Measurements from ENCODE around the gene CD1D. TPM values are rescaled to one million over a fixed set of nuclear protein-coding genes. Genes with fewer than 3 reads are reported as not detected.
A peak's percentile ranks its signal among the peaks of the same experiment; 100 is the strongest.
"Not testable (repeated sequence)": the region's sequence is repeated elsewhere in the genome, so short reads cannot be mapped to it uniquely, and the experiment has no call there.

The CD1D gene
- 1.6 and 4.4 TPM in 2 replicates for total RNA-seq (2014; rRNA removed; shearing (Covaris generic))

DNA sequence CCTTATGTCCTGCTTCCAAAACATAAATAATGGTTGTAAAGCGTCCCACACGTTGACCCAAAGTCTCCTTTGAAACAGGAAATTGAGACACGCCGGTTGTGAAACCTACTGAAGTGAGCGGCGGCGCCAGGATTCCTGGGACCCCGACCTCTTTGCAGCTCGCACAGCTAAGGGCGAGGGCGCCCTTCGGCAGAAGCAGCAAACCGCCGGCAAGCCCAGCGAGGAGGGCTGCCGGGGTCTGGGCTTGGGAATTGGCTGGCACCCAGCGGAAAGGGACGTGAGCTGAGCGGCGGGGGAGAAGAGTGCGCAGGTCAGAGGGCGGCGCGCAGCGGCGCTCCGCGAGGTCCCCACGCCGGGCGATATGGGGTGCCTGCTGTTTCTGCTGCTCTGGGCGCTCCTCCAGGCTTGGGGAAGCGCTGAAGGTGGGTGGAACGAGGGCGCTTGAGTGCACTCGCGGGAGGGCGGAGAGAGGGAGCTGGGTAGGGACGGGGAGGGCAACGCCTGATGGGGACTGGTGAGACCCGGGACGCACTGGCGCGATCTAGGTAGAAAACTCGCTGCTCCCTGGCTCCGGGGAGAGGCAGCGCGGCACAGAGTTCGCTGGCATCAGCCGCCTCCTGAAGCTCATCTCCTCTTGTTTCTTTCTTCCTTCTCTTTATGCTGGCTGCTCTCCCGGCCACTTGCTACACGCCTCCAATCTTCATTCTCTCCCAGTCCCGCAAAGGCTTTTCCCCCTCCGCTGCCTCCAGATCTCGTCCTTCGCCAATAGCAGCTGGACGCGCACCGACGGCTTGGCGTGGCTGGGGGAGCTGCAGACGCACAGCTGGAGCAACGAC is at the start of gene CD1D:
TSS of gene CD1D (plus strand) at position 155 of the 836 bp plus-strand sequence. CDS start at position 362, 207 bp downstream.
- peak; percentile 11 for DNase-seq (ENCODE audit: low spot score)

DNA sequence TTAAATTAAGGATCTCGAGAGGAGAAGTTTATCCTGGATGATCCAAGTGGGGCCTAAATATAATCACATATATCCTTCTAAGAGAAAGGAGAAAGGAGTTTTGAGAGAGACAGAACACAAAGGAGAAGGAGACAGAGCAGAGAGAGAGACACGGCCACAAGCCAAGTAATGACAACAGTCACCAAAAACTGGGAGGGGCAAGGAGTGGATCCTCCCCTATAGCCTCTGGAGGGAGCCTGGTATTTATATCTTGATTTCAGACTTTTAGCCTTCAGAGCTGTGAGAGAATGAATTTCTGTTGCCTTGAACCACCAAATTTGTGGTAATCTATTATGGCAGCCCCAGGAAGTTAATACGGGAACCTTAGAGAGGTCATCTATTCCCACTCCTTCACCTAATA is 49.5 kb upstream of the CD1D start:
- no peak for DNase-seq (ENCODE audit: low spot score)

DNA sequence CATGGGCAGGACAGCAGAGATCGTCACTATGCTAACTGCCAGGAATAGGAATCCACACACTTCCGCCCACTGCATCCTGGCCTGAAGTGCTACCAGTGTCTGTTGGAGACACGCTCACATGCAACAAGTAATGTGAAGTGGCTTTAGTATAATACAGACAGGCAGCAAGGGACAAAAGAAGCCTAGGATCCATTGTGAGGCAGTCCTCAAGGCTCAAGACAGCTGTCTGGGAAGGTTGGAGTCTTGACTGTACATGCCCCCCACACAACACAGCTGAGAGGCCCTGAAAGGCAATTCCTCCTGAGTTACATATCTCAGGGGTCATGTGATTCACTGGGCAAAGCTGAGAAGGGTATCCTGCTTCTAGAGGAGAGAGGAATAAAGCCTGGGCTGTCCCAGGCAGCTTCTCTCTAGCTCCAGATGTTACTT is 39.9 kb upstream of the CD1D start:
- no peak for DNase-seq (ENCODE audit: low spot score)

DNA sequence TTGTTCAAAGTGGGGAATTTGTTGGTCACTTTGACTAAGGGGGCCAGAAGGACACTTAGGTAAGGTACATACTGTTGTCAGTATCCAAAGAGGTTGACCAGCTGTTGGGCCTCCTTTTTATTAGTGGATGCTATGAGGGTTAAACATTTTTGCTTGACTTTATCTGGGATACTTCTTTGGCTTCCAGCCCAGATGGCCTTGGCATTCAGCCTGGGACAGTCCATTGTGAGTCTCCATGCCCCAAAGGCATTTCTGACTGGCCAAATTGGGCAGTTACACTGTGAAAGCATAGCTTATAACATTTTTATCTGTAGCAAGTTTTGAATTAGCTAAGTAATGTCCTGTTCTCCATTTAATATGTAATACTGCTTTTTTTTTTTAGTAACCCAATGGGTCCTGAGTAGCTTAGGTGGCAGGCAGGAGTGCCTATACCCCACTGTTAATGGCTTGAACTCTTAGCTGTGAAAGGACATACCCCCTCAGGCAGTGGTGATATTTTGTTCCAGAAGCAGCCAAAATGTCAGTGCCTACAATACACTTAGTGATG is 35.4 kb upstream of the CD1D start:
- peak; percentile 83 for DNase-seq (ENCODE audit: low spot score)

DNA sequence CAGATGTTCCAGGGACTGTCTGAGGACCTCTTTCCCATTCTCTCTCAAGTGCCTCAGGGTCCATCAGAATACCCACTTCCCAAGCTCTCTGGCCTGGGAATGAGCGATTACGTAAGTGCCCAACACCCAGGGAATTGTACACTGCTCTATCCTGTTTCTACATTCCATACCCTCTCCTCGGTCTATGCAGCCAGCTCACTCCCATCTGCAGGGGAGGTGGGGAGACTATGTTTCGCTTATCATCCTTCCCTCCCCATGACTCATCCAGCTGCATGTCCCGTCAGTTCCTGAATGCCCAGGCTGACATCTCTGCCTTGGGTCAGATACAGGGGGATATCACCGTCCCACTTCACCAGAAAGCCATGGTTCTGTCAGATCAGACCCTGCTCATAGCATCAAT is 34.5 kb upstream of the CD1D start:
- peak; percentile 93 for DNase-seq (ENCODE audit: low spot score)

DNA sequence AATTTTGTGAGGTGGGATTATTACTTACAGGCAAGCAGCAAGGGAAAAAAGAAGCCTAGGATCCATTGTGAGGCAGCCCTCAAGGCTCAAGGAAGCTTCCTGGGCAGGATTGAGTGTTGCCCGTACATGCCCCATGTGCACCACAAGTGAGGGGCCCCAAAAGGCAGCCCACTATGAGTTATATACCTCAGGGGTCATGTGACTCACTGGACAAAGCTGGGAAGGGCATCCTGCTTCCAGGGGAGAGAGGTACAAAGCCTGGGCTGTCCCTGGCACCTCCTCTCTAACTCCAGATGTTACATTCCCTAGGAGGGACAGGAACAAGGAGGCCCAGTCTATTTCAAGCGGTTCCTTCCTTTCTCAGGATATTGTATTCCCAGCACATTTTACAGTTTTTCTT is 34.0 kb upstream of the CD1D start:
- DNase-seq (ENCODE audit: low spot score): peak; percentile 34

DNA sequence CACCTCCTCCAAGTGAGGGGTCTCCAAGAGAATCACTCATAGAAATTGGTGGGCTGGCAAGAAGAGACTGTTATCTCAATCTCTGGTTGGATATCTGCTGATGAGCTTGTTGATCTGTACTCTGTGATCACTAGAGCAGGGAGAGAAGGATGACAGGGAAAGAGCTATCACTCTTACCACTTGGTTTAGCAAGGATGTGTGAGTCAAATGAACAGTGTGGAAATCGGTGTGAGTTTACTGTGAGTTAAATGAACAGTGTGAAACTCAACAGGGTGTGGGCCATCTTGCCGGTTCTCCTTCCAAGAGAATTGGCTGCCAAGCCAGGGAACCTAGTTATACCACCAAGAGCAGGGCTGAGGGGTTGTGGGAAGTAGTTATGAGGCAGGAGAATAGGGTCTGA is 33.3 kb upstream of the CD1D start:
- no peak for DNase-seq (ENCODE audit: low spot score)

DNA sequence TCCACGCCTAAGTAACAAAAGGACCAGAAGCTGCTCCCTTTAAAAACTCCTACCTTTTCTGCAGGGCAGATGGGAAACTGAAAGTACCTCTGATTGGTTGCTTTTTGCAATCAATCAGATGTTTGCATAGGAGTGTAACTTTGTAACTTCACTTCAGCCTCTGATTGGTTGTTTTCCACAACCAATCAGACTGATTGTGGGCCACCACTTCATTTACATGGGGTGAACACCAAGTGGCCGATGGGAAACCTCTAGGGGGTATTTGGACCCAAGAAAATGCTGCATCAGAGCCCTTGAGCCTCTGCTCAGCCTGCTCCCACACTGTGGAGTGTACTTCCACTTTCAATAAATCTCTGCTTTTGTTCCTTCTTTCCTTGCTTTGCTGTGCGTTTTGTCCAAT is 32.8 kb upstream of the CD1D start:
- DNase-seq (ENCODE audit: low spot score): no peak

DNA sequence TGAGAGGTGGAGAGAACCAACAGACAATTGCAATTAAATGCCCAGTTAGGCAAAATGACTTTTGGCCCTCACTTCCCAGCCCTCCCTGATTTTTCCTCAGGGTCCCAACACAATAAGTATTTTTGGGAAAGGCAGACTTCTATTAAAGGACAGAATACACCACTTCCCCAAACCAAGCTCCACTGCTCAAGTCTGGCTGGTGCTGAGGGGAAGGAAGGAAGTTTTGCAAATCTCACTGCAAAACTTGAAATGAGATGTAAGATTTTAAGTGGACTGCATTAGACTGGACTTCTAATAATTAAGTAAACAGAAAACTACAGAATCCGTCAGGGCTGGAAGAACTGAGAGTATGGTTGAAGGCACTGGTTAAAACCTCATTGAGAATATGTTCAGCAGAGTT is 32.2 kb upstream of the CD1D start:
- DNase-seq (ENCODE audit: low spot score): no peak

DNA sequence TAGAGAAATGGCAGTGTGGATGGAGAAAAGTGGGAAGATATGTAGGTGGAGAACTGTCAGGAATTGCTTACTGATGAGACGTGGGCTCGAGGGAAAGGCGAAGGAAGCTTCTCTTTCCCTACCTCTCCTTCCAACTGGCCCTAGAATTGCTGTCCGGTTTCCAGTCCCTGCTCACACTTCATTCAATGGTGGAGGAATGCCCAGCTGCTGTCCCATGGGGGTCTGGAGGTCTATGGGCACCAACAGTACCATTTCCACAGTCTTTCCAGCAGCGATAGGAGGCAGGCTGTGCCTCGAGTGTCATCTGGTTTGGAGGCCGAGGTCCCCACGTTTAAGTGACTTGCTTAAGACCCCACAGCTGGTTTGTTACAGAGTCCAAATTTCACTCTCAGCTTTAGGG is 31.5 kb upstream of the CD1D start:
- no peak for DNase-seq (ENCODE audit: low spot score)

DNA sequence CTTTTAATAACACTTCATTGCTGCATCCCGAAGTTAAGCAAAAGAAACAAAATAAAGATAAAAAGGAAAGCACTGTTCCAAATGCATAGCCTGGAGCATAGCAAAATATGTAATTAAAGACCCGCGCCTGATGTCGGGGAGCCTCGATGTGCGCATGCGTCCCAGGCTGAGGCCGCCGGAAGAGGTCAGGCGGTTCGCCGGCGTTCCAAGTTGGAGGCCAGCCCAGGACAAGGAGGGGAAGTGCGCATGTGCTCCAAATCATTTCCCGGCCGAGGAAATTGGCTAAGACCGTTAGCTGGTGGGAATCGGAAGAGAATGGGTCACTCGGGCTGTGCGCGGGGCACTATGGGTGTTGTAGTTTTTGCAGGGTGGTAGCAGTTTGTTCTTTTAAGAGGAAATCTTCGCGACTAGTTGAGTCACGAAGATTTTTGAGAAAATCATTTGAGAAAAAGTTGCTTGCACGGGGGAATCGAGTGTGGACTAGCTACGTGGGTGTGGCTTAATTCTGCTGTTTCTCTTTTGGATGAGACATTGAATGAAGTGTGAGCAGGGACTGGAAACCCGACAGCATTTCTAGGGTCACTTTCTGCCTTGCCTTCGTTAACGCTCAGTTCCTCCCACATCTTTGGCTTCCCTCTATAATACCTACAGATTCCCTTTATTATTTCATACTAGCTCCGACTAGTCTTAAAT is 31.0 kb upstream of the CD1D start:
- DNase-seq (ENCODE audit: low spot score): peak; percentile 95

DNA sequence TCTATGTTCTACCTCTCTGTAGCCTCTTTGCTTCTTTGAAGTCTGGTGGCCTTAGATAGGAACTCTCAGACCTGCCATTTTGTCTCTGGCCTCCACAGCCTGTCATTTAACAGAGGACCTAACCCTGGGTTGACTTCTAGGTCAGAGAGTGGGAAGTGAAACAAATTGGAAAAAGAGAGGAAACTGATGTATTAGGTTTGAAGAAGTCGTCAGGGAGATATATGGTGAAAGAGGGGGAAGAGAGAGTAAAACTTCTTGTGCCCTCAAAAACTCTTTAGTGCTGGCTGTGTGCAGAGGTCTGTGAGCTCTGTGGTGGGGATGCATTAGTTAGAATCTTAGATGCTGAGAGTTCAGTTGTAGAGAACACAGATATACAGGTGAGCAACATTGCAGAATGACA is 30.2 kb upstream of the CD1D start:
- no peak for DNase-seq (ENCODE audit: low spot score)

DNA sequence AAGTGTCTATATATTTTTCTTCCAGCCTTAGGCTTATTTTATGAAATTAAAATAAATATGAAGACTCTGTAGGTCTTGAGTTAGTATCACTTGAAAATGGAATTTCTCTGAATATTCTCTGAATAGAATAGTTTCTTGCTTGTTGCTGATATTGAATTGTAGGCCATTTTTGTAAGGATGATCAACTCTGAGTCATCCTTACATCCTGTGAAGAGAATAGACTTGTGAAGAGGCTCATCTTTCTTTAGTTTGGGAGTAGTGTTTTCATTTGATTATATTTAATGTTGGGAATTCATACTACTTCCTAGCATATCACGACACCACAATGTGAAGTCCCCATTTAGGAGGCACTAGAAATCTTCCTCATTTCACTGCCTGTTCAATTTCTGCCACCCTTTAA is 27.5 kb upstream of the CD1D start:
- no peak for DNase-seq (ENCODE audit: low spot score)

DNA sequence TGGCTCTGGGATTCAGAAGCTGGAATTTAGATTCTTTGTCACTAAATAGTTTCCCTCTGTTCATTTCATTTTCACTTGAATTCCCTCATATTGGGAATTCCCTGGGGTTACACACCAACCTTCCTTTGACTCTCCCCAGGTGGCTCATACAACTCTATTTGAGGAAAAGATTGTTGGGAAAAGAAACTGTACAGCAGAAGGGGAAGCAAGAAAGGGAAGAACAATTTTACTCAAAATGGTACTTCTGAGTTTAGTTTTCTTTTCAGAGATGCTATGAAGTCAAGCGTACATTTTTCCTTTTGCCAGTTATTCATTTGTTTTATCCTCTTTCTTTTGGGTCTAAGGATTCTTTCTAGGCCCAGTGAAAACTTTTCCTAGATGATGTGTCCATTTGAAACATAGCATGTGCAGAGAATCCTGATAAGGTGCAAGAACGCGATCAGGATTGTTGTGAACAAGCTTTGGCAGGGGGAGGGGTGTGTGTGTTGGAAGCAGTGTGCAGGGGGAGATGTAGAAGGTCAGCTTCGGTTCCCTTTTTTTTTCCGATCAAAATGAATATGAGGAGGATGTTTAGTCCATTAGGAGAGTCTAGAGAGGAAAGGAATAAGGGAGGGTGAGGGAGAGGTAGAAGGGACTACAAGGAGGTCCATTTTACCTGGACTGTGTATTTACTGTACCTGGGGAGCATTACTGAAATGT is 26.8 kb upstream of the CD1D start:
- no peak for DNase-seq (ENCODE audit: low spot score)

DNA sequence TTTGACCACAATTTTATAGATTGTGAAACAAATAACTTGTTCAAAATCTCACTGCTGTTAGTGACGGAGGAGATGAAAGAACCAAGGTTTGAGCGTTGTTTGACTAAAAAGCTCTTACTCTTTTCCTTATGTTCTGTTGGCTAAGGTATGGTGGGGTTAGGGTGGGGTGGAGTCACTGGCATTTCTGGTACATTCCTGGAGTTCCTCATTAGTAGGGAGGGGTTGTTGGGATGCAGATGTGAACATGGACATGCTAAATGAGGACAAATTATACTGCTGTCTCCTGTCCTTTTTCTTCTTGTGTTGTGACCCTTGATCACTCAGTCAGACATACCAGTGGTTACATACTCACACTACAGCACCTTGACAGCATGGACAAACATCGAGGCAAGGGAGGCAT is 26.2 kb upstream of the CD1D start:
- no peak for DNase-seq (ENCODE audit: low spot score)

DNA sequence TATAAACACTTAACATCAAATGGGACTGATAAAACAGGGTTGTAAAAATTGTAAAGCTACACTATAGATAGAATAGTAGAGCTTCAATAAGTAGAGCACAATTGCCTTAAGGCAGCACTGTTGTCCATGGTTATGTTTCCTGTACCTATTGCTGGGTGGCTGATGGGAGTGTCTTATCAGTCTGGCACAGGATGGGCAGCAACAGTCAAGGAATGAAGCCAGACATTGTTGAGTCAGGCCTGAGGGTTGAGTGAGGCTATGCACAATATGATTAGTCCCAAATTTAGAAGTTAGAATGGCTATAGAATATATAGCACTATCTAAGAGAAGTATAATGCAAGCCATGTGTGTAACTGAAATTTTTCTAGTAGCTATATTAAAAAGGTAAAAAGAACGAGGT is 25.0 kb upstream of the CD1D start:
- DNase-seq (ENCODE audit: low spot score): peak; percentile 35

DNA sequence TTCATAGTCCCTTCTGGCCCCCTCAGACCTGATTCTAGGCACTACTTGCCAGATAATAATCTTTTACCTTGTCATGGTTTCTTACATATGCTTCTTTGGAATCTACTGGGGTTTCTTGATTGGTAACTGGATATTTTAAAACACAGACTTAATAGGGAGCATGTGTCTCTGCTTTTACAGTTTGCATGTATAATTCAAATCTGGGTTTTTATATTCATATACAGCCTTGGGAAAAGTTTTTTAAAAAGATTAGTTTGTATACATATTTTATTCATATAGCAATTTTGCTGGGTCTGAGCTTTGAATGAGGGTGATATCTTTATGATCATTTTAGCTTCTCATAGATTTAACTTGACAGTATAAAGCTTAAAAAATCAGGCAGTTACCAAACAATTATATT is 21.1 kb upstream of the CD1D start:
- no peak for DNase-seq (ENCODE audit: low spot score)

DNA sequence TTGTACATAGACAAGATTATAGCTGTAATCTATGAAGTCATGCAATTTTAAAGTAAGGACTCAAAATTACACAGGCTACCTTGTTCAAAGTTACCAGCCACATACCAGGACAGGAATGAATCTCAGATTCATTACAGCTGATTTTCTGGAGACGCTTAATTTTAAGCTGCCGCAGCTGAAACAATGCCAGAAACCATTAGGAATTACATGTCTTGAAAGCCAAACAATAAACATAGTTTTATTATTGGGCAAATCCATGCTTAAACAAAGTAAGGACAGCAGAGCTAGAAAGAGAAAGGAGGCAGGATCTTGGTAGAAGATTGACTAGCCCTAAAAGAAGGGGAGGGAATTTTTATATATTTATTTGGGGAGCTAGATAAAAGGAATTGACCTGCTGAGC is 19.2 kb upstream of the CD1D start:
- no peak for DNase-seq (ENCODE audit: low spot score)

DNA sequence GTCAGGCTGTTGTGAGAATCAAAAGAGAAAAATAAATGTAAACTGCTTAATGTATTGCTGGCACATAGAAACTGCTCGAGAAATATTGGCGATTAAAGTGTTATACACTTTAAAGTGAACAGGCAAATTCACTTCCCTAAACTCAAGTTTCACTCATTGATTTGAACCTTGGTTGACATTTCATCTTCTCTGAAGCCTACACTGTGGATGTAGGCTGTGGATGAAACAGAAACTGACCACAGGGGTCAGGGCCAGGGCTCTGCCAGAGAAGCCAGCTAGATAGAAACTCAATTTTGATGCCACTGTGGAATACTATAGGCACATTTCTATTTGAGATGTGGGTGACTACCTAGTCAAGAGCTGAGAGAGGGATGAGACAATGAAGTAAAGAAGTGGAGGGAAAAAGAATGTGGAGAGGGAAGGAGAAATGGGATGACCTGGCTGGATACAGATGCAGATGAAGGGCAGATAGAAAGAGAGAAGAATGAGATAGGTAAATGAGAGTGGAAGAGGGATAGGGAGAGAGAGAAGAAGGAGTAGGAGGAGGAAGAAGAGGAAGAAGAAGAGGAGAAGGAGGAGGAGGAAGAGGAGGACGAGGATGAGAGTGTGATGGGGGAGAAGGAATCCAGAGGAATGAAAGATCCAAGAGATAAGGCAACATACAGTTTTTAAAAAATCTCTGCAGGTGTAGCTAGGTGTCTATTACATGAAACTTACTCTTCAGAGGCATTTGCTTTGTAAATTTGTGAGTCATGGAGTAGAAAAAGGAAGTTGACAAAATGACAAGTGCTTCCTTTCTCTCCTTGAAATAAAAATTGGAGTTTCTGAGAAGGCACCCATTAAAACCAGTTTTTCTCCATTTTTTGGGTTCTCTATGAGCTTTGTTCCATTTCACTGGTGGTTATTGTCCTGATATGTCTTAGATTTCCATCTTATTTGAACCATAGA is 17.4 kb upstream of the CD1D start:
- DNase-seq (ENCODE audit: low spot score): no peak

DNA sequence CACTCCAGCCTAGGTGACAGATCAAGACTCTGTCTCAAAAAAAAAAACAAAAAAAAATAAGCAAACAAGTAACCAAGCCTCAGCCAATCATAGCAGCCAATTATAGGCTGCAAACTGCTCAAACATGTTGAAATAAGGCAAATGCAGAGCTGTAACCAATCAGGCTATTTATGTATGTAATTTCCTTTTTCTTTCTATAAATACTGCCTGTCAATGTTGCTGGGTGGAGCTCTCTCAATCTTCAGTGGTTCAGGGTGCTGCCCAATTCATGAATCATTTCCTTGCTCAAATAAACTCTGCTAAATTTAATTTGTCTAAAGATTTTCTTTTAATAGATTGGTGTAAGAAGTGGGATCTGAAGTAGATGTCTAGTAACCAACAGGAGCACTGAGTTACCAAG is 11.6 kb upstream of the CD1D start:
- no peak for DNase-seq (ENCODE audit: low spot score)

DNA sequence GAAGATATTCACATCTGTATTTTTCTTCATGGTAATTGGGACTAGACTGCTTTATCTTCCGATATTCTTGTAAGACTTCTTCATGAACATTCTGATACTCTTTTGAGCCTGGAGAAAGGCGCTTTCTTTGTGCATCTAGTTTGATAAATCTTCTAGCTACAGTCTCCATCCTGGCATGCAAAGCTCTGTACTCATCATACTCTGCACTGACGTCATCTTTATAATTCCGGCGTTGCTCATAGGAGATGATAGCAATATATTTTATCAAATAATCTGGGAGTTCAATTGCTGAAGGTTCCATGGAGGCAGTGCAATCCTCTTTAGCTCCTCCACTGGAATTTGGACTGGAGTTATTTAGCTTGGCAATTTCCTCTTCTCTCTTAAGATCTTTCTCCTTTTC is 4.8 kb upstream of the CD1D start:
- DNase-seq (ENCODE audit: low spot score): not testable (repeated sequence)
